Renal cortex interstitium (tissue), 15 donors: ENCODE measurements around the gene AFP. TPM values are rescaled to one million over a fixed set of nuclear protein-coding genes. Genes with fewer than 3 reads are reported as not detected.
"Not testable (repeated sequence)": the region's sequence is repeated elsewhere in the genome, so short reads cannot be mapped to it uniquely, and the experiment has no call there.

Source experiments
- DNase-seq, 11 donors: peaks; one replicate each; pipeline ENCODE4 v3.0.0-alpha.2; 2013; ENCODE audit warnings: low read depth in 9 of 11, low spot score in 4 of 11; ENCODE audit errors: extremely low read depth in 1 of 11
- long read RNA-seq, 16 experiments: transcript quantifications; one replicate each; lab custom pipeline, GENCODE V29; 2026
- polyA plus RNA-seq, 3 donors: library from polyadenylated mRNA; unstranded; fragments of 120-200 nt; gene quantifications; one replicate each; pipeline ENCODE4 v1.2.1, GENCODE V29; 2013; ENCODE audit not compliant: insufficient read length in 3 of 3

AFP gene
- polyA plus RNA-seq: 1,000 to 10,000 TPM in 2 of 3 donors, 100 to 1,000 TPM in 1; 431 to 1,636 (median 1,323) TPM
- long read RNA-seq, donor 1, transcript AFP-202 (15 exons, 2,484 nt): major isoform, 81 of 219 reads
- long read RNA-seq, donor 1, partial matches to known transcripts: 135 of 219 reads
- long read RNA-seq, donor 1, other reads (novel, unspliced or antisense): 0 of 219 reads
- long read RNA-seq, donor 2, transcript AFP-202 (15 exons, 2,484 nt): major isoform, 123 of 358 reads
- long read RNA-seq, donor 2, partial matches to known transcripts: 221 of 358 reads
- long read RNA-seq, donor 2, other reads (novel, unspliced or antisense): 7 of 358 reads
- long read RNA-seq, donor 3, transcript AFP-204 (5 exons, 728 nt): minor isoform, 7 of 558 reads
- long read RNA-seq, donor 3, transcript AFP-202 (15 exons, 2,484 nt): major isoform, 236 of 558 reads
- long read RNA-seq, donor 3, partial matches to known transcripts: 298 of 558 reads
- long read RNA-seq, donor 3, other reads (novel, unspliced or antisense): 15 of 558 reads
- long read RNA-seq, donor 4, transcript AFP-204 (5 exons, 728 nt): minor isoform, 5 of 269 reads
- long read RNA-seq, donor 4, transcript AFP-202 (15 exons, 2,484 nt): major isoform, 161 of 269 reads
- long read RNA-seq, donor 4, partial matches to known transcripts: 100 of 269 reads
- long read RNA-seq, donor 4, other reads (novel, unspliced or antisense): 0 of 269 reads
- long read RNA-seq, donor 5: 0 reads
- long read RNA-seq, donor 6, transcript AFP-202 (15 exons, 2,484 nt): major isoform, 74 of 201 reads
- long read RNA-seq, donor 6, partial matches to known transcripts: 124 of 201 reads
- long read RNA-seq, donor 6, other reads (novel, unspliced or antisense): 0 of 201 reads
- long read RNA-seq, donor 7, transcript AFP-204 (5 exons, 728 nt): minor isoform, 8 of 795 reads
- long read RNA-seq, donor 7, transcript AFP-202 (15 exons, 2,484 nt): major isoform, 335 of 795 reads
- long read RNA-seq, donor 7, transcript AFP-206 (3 exons, 693 nt): minor isoform, 5 of 795 reads
- long read RNA-seq, donor 7, partial matches to known transcripts: 416 of 795 reads
- long read RNA-seq, donor 7, other reads (novel, unspliced or antisense): 31 of 795 reads
- long read RNA-seq, donor 8: 0 reads
- long read RNA-seq, donor 9, transcript AFP-202 (15 exons, 2,484 nt): major isoform, 87 of 229 reads
- long read RNA-seq, donor 9, partial matches to known transcripts: 136 of 229 reads
- long read RNA-seq, donor 9, other reads (novel, unspliced or antisense): 0 of 229 reads
- long read RNA-seq, donor 10, transcript AFP-202 (15 exons, 2,484 nt): major isoform, 209 of 609 reads
- long read RNA-seq, donor 10, transcript AFP-204 (5 exons, 728 nt): minor isoform, 6 of 609 reads
- long read RNA-seq, donor 10, partial matches to known transcripts: 389 of 609 reads
- long read RNA-seq, donor 10, other reads (novel, unspliced or antisense): 5 of 609 reads
- long read RNA-seq, donor 11, transcript AFP-204 (5 exons, 728 nt): minor isoform, 7 of 211 reads
- long read RNA-seq, donor 11, transcript AFP-202 (15 exons, 2,484 nt): major isoform, 118 of 211 reads
- long read RNA-seq, donor 11, partial matches to known transcripts: 81 of 211 reads
- long read RNA-seq, donor 11, other reads (novel, unspliced or antisense): 5 of 211 reads
- long read RNA-seq, donor 12, transcript AFP-202 (15 exons, 2,484 nt): major isoform, 21 of 60 reads
- long read RNA-seq, donor 12, partial matches to known transcripts: 36 of 60 reads
- long read RNA-seq, donor 12, other reads (novel, unspliced or antisense): 0 of 60 reads
- long read RNA-seq, donor 13: 0 reads
- long read RNA-seq, donor 14, transcript AFP-202 (15 exons, 2,484 nt): major isoform, 81 of 160 reads
- long read RNA-seq, donor 14, transcript AFP-204 (5 exons, 728 nt): minor isoform, 6 of 160 reads
- long read RNA-seq, donor 14, partial matches to known transcripts: 71 of 160 reads
- long read RNA-seq, donor 14, other reads (novel, unspliced or antisense): 0 of 160 reads
- long read RNA-seq, donor 15, transcript AFP-202 (15 exons, 2,484 nt): major isoform, 111 of 169 reads
- long read RNA-seq, donor 15, partial matches to known transcripts: 48 of 169 reads
- long read RNA-seq, donor 15, other reads (novel, unspliced or antisense): 8 of 169 reads
- long read RNA-seq, donor 16, transcript AFP-204 (5 exons, 728 nt): minor isoform, 12 of 802 reads
- long read RNA-seq, donor 16, transcript AFP-202 (15 exons, 2,484 nt): major isoform, 432 of 802 reads
- long read RNA-seq, donor 16, partial matches to known transcripts: 316 of 802 reads
- long read RNA-seq, donor 16, other reads (novel, unspliced or antisense): 38 of 802 reads

- no peak for DNase-seq
These were observed at the start of gene AFP for GRCh38 chr4:73435984-73436383. TSS of gene AFP (plus strand) at chr4:73436221. CDS start at chr4:73436263, 42 bp downstream.

GRCh38 chr4:73387552-73387951, 48.5 kb upstream of the AFP start:
- no peak for DNase-seq

DNA sequence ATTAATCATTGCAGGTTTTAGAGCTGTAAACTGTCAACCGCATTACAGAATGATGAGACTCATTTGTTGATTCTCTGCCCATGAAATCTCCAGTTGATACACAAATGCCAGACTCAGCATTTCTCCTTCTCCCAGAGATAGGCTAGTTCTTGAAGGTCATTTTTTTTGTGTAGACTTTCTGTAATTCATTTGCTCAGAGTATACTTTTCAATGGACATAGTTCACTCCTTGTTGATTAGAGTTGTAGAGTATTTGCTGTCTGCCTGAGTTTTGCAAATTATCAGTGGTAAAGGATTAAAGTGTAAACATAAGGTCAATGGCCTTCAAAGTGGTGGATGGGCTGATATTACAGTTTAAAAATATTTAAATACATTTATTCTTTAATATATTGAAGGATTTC, 47.1 kb upstream of the AFP start:
- peak in 1 of 11 donors; percentile 2 for DNase-seq

DNA sequence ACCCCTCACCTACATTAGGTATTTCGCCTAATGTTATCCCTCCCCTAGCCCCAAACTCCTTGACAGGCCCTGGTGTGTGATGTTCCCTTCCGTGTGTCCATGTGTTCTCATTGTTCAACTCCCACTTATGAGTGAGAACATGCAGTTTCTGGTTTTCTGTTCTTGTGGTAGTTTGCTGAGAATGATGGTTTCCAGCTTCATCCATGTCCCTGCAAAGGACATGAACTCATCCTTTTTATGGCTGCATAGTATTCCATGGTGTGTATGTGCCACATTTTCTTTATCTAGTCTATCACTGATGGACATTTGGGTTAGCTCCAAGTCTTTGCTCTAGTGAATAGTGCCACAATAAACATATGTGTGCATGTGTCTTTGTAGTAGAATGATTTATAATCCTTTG, 46.4 kb upstream of the AFP start:
- not testable (repeated sequence) for DNase-seq

DNA sequence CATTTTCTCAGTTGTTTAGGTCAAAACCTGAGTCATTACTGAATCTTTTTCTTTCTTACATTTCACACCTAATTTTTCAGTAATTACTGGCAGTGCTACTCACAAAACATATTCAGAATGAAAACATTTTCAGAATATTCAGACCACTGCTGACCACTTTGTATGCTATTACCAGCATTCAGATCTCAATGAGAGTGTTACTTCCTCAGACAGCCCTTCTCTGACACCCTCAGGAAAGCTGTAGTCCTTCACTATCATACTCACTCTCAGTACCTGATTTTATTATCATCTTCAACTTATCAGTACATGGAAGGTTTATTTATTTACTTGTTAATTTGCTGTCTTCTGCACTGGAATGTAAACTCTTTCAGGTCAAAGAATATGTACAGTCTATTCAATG, 44.2 kb upstream of the AFP start:
- DNase-seq: no peak

- DNase-seq: no peak
These were observed 43.1 kb upstream of the AFP start for GRCh38 chr4:73392936-73393335.

DNA sequence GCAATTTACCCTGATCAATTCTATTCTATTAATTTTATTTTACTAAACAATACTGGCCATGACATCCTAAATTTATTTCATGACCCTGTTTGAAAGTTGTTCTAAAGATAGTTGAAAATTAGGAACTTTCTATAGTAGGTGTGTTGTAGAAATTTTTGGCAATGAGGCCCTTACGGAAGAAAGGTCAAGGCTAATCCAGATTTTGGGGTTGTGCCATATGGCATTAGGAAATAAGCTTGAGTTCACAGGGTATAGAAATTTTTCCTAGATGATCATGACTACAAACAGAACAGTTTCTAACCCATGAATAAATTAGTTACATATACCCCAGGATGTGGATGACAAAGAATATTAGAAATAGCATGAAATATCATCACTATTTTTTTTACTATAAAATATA, 39.7 kb upstream of the AFP start:
- no peak for DNase-seq

GRCh38 chr4:73396993-73397972, 38.7 kb upstream of the AFP start:
- DNase-seq: no peak

DNA sequence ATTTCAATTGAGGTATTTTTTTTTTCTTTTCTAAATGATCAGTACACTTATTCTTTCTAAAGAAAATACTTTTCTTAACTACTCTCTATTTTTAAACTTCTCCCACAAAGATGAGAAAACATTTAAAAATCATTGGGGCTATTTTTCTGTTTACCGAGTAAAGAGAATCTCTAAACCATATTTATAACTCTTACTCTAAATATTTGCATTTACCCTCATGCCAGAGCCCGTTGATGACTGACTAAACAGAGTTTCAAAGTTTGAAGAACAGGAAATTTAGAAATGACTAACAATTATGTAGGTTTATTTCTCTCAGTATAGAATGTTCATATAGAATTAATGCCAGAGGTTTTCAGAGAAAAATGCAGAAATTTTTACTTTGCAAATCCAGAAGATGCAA, 34.6 kb upstream of the AFP start:
- DNase-seq: no peak

DNA sequence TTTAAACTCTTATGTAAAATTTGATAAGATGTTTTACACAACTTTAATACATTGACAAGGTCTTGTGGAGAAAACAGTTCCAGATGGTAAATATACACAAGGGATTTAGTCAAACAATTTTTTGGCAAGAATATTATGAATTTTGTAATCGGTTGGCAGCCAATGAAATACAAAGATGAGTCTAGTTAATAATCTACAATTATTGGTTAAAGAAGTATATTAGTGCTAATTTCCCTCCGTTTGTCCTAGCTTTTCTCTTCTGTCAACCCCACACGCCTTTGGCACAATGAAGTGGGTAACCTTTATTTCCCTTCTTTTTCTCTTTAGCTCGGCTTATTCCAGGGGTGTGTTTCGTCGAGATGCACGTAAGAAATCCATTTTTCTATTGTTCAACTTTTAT, 32.0 kb upstream of the AFP start, which contains the start of gene ALB:
Gene ALB, plus strand, starts transcription at position 246 of the 400 bp plus-strand sequence. Its CDS starts 41 bp downstream, at position 287.
- no peak for DNase-seq

GRCh38 chr4:73404457-73404856, 31.6 kb upstream of the AFP start:
- no peak for DNase-seq

DNA sequence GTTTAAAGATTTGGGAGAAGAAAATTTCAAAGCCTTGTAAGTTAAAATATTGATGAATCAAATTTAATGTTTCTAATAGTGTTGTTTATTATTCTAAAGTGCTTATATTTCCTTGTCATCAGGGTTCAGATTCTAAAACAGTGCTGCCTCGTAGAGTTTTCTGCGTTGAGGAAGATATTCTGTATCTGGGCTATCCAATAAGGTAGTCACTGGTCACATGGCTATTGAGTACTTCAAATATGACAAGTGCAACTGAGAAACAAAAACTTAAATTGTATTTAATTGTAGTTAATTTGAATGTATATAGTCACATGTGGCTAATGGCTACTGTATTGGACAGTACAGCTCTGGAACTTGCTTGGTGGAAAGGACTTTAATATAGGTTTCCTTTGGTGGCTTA, 30.9 kb upstream of the AFP start:
- no peak for DNase-seq

- DNase-seq: no peak
These were observed 29.5 kb upstream of the AFP start for GRCh38 chr4:73406548-73406875.

DNA sequence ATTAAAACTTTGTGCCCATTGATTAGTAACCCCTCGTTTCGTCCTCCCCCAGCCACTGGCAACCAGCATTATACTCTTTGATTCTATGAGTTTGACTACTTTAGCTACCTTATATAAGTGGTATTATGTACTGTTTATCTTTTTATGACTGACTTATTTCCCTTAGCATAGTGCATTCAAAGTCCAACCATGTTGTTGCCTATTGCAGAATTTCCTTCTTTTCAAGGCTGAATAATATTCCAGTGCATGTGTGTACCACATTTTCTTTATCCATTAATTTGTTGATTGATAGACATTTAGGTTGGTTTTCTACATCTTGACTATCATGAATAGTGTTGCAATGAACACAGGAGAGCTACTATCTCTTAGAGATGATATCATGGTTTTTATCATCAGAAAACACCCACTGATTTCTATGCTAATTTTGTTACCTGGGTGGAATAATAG, 28.8 kb upstream of the AFP start:
- DNase-seq: no peak

- DNase-seq: no peak
These were observed 27.7 kb upstream of the AFP start for GRCh38 chr4:73408181-73408867.
